ENCODE data around the gene CLEC9A.

CLEC9A gene

DNA sequence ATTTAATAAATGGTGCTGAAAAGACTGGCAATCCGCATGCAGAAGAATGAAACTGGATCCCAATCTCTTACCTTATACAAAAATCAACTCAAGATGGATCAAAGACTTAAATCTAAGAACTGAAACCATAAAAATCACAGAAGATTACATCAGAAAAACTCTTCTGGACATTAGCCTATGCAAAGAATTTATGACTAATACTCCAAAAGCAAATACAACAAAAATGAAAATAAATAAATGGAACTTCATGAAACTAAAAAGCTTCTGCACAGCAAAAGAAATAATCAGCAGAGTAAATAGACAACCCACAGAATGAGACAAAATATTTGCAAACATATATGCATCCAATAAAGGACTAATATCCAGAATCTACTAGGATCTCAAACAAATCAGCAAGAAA is 82.6 kb downstream of the CLEC9A start:
- no peak for FAIRE-seq

DNA sequence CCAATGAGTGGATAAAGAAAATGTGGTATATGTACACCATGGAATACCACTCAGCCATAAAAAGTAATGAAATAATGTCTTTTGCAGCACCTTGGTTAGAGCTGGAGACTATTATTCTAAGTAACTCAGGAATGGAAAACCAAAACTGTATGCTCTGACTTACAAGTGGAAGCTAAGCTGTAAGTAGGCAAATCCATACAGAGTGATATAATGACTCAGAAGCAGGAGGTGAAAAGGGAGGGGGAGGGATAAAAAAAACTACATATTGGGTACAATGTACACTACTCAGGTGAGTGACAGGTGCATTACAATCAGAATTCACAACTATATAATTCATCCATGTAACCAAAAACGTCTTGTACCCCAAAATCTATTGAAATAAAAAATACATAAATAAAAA is 83.4 kb downstream of the CLEC9A start:
- no peak for FAIRE-seq

DNA sequence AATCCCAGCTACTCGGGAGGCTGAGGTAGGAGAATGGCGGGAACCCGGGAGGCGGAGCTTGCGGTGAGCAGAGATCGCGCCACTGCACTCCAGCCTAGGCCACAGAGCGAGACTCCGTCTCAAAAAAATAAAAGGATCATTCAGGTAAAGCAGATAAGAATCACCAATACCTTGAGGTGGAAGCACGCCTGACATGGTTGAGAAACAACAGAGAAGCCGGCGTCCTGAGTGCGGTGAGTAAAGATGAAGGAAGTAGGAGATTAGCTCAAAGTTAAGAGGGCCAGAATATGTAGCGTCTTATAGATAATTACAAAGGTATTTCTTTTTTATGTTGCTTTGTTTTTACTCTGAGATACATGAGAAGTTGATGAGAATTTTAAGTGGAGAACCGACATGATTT is 84.8 kb downstream of the CLEC9A start:
- FAIRE-seq: no peak
